NCI-H2171 (cell line): ENCODE measurements around the gene CNTN1.
"Not testable (repeated sequence)": the region's sequence is repeated elsewhere in the genome, so short reads cannot be mapped to it uniquely, and the experiment has no call there.

Source experiments
- DNase-seq: peaks from one replicate; lab custom pipeline; 2025; lab: John Stamatoyannopoulos, UW

Gene CNTN1

DNA sequence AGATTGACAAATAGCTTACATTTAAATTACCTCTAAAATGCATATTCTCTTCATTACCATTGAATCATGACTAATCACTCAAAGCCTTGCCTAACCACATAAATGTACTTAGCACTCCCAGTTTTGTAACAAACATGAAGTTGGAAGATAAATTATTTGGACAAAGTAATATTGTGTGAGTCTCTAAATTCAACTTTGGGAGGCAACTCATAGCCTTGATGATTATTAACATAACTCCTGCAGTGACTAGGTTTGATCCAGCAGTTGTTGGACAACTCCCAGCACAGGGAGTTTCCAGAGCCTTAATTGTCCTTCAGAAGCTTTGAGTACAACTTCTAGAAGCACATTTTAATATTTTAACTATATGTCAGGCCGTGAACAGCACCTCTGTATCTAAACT is 342.4 kb downstream of the CNTN1 start:
- no peak for DNase-seq

DNA sequence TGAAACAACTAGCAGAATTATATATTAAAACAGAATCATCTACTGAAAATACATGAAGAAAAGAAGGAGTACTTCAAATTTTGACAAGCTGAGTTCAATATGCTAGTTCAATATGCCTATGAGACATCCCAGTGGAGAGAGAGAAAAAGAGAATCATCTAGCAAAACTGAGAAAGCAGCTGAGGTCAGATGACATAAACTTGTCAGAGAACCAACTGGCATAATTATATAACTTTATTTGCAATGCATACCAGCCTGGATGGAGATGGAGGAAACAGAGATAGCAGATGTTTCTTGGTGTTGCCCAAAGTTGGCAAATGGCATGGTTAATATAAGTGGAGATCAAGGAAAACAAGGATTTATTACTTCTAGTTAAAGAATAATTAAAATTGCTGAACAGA is 347.2 kb downstream of the CNTN1 start:
- DNase-seq: no peak

DNA sequence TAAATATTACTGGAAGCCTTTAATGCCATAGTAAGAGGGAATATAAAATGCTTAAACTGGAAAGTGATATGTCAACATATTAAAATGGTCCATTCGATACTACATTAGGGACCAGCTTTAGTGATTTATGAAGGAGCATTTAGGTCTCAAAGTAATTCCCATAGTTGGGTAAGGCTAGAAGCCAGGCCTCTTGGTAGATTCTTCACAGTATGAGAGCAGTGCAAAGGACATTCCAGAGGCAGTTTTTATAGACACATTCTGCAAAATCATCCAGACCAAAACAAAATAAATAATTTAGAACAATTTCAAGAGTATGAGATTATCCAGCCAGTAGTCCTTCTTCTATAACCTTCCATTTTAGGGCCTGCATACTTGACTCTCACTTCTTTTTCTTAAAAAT is 353.3 kb downstream of the CNTN1 start:
- DNase-seq: no peak

DNA sequence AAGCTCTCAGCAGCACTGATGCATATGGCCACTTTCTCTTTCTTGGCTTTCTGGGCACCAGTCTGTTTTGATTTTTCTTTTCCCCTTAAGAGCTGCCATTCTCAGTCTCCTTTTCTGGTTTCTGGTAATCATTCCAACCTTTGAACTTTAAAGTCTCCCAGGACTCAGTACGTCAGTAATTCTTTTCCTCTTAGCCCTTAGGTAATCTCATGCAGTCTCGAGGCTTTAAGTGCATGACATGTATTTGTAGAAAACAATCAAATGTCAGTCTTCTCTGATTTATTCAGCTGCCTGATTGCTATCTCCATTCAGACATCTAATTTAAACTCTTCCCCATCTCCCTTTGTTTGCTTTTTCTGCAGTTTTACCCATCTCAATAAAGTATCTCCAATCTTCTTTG is 356.8 kb downstream of the CNTN1 start:
- DNase-seq: no peak

DNA sequence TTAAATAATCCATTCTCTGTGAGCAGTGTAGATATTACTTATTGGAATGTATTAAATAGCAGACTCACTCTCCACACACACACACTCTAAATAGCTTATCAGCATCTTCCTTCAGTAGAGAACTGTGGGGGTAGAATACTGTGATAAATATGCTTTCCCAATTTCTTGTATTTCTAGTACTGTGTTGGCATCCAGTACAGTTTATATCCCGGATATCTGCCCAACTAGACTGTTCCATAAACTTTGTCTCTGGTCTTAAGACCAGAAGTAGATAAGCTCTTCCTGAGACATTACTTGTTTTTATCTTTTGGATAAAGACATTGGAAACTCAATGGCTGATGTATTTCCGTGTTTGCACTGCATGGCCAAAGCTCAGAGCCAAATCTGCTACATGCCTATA is 359.7 kb downstream of the CNTN1 start:
- DNase-seq: no peak

DNA sequence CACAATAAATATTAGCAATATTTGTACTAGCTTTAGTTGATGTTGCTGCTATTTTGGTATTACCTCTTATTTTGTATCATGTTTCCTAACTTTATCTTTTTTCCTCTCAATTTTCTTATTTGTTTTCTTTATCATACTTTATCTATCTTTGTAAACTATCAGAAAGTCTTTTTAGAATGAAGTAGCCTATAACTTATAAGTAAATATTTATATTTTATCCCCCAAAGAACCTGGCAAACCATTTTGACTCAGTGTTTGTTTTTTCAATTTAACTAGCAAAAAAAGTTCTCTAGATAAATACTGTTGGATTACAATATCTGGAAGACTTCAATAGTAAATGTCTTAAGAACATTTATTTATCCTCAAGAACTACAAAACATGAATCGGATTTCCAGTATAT is 360.2 kb downstream of the CNTN1 start:
- no peak for DNase-seq

DNA sequence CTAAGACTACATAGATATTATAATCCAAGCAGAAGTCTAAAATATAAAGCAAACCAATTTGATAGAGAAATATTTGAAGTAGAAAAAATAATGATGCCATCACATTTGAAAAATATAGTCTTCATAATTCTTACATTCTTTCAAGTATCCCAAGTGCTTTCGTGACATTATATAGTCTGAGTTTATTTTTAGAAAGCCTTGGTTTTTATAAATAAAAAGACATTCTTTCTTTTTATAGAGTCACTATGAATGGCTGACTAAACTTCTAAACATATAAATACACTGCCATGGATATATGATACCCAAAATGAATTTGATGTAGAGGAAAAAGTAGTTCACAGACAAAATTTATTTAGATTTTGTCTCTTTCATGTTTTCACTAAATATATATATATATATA is 360.8 kb downstream of the CNTN1 start:
- DNase-seq: no peak

DNA sequence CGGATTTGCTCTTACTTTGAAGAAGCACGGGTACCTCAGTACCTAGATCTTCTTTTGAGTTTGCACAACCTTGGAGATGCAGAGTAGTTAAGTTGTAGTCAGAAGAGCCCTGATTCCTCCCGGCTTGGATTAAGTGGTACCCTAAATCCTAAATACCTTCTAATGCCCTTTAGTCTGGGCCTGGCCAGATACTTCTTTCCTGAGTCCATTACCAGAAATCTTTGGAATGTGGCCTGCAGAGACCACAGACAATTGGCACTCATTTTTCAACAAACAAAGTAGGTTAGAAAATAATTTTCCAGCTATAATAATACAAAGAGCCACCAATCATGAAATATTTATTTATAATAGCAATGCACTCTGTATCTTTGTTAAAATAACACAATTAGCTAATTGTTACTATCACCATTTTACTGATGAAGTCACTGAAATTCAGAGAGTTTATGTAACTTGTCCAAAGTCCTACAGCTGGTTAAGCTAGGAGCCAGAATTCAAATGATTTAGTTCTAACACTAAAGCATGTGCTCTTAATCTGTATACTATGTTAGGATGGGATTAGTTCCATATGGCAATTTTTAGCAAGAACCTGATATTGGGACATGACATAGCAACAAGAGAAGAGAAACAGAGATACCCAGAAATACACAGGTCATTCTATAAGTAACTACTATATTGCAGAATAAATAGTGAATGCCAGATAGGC is 363.8 kb downstream of the CNTN1 start:
- no peak for DNase-seq

DNA sequence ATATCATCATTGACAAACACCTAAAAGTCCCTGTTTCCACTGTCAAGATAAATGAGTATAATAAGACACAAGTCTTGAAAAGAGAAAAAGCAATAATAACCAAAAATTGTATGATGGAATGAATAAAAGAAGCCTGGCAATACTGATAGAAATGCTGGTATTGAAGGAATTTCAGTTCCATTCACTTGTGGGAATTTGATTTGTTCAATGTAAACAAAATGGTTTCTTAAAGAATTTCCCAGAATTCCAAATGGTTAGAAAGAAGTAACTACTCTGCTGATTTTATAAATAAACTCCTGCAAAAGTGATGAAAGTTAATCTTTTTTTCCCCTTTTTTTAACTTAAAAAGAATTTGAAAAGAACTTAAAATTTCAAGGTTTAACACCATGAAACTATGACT is 366.0 kb downstream of the CNTN1 start:
- no peak for DNase-seq

DNA sequence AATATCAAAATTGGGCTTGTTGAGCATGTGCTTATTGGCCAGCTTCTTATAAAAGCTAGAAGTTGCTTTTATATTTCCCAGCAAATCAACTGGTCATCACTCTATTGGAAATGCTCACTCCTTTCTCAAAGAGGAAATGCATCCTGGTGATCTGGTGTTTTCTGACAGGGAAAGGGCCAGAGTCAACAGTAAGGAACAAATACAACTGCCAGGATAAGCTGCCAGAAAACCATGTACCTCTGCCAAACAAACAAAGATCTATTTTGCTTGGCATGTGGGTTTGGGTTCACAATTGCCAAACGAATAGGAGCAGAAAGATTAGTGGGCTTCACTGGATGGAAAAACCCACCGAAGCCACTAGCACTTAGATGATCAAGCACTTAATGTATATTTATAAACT is 369.0 kb downstream of the CNTN1 start:
- DNase-seq: no peak

DNA sequence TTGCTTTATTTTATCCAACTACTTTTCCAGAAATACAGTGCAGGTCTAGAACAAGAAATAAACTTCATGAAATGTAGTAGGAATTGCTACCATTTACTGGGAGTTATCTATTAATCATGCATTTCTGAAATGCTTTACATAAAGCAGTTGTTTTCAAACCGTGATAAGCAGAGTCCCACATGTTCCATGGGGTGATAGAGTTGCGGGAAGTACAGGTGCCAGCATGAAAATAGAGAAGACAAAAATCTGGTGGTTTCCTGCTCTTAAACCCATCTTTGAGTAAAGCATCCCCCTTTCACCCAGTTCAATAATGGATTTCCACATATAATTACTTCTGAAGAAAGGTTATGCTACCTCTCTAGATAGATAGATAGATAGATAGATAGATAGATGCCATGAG is 372.2 kb downstream of the CNTN1 start:
- no peak for DNase-seq

DNA sequence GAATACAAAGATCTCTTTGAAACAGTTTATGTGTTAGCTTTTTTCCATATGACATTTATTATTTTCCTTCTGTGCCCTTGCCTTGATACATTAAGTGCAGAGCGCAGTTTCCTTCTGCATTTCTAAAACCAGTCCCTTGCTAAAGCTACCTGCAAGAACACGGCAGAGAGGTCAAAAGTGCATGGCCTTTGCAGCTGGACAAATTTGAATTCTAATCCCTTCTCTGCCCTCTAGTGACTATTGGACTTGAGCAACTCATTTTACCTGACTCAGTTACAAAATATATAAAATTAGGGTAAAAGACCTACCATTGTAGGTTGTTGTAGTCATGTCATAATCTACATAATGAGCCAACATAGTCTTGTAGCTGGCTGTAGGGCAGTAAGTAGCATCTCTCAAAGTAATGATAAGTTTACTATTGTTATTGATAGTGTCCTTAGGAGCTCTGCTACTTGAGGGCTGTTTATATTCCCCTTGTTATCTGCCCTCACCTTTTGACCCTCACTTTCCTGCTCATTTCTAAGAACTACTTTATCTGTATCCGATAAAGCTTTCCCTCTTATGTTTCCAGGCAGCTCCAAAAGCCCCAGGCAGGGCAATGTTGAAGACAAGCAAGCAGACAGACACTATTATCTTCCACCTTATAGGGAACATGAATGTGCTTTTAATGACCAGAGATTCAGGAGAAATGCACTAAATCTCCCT is 375.9 kb downstream of the CNTN1 start:
- DNase-seq: no peak

DNA sequence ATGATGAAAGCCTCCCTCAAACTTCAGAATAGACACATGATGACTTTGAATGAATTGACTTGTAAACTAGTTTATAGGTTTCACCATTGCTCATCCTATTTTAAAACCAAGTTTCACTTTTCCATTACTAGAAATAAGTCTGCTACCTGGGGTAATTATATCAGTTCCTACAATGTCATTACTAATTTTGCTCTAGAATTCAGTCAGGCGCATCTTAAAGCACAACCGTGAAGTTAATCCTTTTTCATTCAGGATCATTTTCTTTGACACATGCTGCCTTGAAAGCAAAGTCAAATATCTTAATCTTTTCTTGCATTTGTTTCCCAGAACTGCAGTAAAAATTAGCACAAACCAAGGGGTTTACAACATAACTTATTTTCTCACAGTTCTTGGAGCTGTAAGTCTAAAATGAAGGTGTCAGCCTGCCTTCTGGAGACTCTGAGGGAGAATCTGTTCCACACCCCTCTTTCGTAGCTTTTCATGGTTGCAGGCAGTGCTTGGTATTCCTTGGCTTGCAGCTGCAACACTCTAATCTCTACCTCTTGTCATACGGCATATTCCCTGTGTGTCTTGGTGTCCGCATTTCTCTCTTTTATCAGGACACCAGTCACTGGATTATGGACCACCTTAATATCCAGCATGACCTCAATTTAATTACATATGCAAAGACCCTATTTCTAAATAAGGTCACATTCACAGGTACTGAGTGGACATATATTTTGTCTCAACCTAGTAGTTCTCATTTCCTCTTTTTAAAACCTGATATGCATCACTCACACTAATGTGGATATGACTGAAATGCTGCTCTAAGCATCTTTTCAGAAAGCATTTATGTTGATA is 381.6 kb downstream of the CNTN1 start:
- no peak for DNase-seq

DNA sequence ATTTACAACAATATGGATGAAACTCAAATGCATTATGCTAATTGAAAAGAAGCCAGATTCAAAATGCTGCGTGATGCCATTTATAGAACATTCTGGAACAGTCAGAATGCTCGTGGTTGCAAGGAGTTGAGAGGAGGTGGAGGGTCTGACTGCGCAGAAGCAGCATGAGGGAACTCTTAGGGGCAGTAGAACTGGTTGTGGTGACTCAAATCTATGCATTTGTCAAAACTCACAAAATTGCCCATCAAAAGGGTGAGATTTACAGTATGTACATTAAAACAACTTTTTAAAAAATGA is 382.2 kb downstream of the CNTN1 start:
- no peak for DNase-seq

DNA sequence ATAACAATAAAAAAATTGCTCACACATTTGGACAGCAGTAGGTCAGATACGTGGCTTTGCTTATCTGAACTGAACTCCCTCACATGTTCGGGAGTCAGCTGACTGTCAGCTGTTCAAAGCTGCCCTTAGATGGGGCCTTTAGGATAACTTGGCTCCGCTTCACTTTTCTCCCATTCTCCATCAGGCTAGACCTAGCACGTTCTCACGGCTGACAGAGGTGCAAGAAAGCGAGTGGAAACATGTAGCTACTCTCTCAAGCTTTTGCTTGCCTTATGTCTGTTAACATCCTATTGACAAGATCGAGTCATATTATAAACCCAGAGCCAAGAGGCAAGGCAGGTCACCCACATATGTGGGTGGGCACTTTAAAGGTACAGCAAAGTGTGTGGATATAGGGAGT is 383.9 kb downstream of the CNTN1 start:
- DNase-seq: no peak

DNA sequence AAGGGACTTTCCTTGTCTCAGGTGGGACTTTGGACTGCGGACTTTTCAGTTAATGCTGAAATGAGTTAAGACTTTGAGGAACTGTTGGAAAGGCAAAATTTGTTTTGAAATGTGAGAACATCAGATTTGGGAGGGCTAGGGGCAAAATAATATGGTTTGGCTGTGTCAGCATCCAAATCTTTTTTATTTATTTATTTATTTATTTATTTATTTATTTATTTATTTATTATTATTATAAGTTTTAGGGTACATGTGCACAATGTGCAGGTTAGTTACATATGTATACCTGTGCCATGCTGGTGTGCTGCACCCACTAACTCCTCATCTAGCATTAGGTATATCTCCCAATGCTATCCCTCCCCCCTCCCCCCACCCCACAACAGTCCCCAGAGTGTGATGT is 389.0 kb downstream of the CNTN1 start:
- DNase-seq: not testable (repeated sequence)

DNA sequence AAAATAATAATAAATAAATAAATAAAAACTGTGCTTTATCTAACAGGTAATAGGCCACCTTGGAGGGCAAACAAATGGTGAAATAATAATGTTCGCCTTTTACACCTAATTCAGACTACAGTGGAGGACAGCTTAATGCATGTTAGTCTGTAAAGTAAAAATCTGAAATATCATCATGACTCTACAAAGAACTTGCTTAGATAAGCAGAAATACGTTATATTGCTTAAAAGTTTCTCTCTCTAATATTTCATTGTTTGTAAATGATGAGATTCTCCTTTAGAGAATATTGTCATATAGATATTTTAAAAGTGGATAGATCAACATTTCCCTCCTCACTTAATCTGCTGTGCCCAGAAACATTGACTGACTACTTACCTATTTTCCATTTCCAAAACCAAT is 397.2 kb downstream of the CNTN1 start:
- no peak for DNase-seq

DNA sequence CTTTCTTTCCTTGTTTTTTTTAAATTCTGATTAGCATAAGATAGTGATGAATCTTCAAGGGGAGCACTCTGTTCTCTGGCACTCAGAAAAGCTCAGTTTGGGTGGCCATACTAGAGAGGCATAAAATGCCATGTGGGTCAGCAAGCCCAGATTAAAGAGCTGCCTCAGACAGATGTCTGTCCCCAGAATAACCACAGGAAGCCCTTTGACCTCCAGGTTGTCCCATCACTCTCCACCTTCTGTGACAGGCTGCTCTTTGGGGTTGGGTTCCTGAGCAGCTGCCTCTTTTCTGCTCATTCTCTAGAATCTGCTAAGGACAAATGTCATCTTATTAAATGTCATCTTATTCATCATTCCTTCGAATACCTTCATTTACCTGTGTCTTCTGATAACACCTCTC is 399.9 kb downstream of the CNTN1 start:
- no peak for DNase-seq

DNA sequence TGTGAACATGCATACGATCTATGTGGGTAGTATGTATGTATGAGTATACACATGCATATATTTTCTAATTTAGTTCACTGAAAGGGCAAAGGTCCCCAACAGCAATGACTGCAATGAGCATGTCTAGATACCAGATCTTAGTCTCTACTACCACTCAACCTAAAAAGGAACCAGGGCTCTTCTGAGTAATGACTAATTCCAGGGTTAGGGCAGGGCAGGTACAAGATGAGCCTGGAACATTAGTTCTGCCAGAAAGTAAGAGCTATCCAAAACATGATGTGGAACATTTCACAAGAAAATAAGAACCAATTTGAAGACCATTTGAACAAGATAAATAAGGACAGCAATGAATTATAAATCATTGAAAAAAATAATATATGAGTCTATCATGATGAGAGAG is 404.6 kb downstream of the CNTN1 start:
- no peak for DNase-seq

DNA sequence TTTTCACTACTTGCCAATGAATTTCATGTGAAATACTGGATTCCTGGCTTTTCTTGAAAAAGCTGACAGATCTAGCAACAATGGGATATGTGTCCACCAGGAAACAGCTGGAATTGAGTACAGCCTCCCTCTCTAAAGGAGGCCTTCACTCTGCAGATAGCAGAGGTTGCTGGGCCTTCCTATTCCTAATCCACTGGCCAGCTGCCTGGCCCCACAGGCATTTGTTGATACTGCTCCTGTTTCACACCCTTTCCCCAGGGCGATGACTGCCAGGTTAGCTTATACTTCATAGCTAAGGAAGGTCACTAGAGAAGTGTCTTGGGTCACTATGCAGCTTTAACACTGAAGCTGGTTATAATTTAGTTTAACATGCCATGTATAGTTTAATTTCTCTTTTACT is 408.3 kb downstream of the CNTN1 start:
- no peak for DNase-seq

DNA sequence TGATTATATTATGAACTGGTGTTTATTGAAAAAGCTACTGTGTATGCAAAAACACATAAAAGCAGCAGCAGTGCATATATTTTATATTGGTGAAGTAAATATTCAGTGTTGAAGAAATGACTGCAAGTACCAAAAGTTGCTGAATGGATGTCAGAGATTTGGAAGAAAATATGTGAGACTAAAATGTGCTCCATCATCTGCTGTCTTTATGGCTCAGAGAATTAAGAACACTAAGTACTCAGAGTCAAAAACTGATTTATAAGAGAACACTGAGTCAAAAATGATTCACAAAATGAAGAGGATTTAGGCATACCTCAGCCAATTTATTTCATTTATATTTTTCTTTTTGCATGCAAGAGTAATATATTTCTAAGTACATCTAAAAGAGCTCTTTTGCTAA is 409.6 kb downstream of the CNTN1 start:
- DNase-seq: no peak

DNA sequence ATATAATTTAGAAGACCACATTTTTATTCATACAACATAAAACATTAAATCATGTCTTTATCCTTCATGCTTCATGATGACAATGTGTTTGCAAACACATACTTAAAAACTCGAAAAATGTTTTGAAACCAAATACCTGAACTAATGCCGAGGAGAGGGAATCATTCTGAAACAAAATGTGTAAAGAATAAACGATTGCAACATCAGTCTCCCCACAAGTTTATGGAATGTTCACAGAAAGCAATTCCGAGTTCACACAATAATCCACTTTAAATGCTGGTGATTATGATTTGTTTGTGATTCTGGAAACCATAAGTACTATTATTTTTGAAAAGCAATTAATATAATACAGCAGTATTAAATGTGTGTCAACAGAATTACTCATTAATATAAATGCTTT is 411.4 kb downstream of the CNTN1 start:
- no peak for DNase-seq

DNA sequence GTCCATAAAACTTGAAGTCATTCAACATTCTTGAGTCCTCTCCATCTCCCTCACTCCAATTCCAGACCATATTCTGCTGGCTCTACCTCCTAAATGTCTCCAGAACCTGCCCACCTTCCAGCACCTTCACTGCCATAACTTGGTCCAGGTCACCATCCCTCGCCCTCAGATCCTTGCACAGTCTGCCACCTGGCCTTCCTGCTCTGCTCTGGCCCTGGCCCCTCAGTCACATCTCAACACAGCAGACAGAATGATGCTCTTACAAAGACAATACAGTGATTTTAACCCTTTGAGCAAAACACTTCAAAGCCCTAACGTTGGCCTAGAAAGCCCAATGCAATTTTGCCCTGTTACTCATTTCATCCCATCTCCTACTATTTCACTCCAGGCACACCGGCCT is 414.1 kb downstream of the CNTN1 start:
- DNase-seq: no peak
